ENCODE results near the gene SPATA32. TPM values are rescaled to one million over a fixed set of nuclear protein-coding genes. Genes with fewer than 3 reads are reported as not detected.
A peak's percentile ranks its signal among the peaks of the same experiment; 100 is the strongest.

The SPATA32 gene
- total RNA-seq, 2 experiments from 2014 or later: 0.20 to 0.27 TPM

DNA sequence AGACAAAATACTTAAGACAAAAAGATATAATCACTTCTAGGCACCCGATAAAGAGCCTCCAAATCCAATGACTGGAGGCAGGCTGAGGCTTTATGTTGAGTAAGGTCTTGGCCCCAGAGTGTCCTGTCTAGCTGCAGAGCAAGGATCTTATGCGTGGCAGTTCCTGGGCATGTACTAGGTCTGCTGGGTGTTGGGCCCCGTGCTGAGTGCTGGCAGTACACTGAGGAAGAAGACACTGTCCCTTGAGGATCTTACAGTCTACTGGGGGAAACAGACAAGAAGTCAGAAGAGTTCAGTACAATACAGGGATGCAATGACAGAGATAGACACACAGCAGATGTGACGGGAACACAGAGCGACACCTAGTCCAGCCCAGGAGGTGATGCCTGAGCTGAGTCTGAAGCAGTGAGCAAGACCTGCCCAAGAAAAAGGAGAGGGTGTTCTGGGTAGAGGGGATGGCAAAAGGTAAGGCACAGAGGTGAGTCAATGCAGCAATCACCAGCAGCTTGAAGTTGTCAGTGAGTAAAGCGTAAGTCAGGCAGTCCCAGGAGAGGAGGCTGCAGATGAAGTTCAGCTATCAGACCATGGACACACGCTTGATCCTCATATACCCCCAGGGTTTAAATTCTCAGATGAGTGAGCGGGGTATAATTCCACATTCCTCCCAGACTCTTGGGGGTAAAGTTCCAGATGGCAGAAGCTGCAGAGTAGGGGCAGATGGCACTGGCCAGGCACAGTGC lies 36.8 kb upstream of the SPATA32 start:
- DNase-seq (no peak), ATAC-seq (ENCODE audit: poor library complexity) (no peak)
- Mint-ChIP-seq H3K27me3 (no peaks in the 10 kb centered on the region), H3K4me3 (no peak overlapping the region), H3K27ac (peak overlapping the region; percentile 53), H3K4me1 (ENCODE audit: low read depth) (peaks cover 80% of the 10 kb centered on the region), H3K36me3 (ENCODE audit: low read depth) (peaks cover 31% of the 10 kb centered on the region), H3K9me3 (no peaks in the 10 kb centered on the region)
- POLR2A ChIA-PET: no interaction called here
- intact Hi-C loops (cut with DNase I, micrococcal nuclease): no loop called here
- Histone ChIP-seq H3K36me3 (ENCODE audit: insufficient read depth, low read length) (peaks cover 24% of the 10 kb centered on the region), H3K4me3 (ENCODE audit: low read length) (no peak overlapping the region), H3K27me3 (ENCODE audit: control insufficient read depth in 1 of 2, insufficient read depth in 2 of 2, low read length in 2 of 2) (no peaks in the 10 kb centered on the region), H3K4me1 (ENCODE audit: insufficient read depth, low read length) (peaks cover 82% of the 10 kb centered on the region), H3K27ac (ENCODE audit: low read depth in 1 of 2, low read length in 2 of 2) (no peak overlapping the region), H3K9me3 (ENCODE audit: control insufficient read depth in 1 of 2, insufficient read depth in 1 of 2, low read length in 2 of 2) (no peaks in the 10 kb centered on the region)
- TF ChIP-seq, protein P1, sequence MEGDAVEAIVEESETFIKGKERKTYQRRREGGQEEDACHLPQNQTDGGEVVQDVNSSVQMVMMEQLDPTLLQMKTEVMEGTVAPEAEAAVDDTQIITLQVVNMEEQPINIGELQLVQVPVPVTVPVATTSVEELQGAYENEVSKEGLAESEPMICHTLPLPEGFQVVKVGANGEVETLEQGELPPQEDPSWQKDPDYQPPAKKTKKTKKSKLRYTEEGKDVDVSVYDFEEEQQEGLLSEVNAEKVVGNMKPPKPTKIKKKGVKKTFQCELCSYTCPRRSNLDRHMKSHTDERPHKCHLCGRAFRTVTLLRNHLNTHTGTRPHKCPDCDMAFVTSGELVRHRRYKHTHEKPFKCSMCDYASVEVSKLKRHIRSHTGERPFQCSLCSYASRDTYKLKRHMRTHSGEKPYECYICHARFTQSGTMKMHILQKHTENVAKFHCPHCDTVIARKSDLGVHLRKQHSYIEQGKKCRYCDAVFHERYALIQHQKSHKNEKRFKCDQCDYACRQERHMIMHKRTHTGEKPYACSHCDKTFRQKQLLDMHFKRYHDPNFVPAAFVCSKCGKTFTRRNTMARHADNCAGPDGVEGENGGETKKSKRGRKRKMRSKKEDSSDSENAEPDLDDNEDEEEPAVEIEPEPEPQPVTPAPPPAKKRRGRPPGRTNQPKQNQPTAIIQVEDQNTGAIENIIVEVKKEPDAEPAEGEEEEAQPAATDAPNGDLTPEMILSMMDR (IDR thresholded peaks at IDR 0.05): no peak
- CTCF ChIA-PET: interaction anchor here (0.8 to 1.5 kb wide), 3 partner anchors 12 to 21 kb away, joined by 3 to 4 read pairs (median 3); no protein-coding TSS in a partner anchor

DNA sequence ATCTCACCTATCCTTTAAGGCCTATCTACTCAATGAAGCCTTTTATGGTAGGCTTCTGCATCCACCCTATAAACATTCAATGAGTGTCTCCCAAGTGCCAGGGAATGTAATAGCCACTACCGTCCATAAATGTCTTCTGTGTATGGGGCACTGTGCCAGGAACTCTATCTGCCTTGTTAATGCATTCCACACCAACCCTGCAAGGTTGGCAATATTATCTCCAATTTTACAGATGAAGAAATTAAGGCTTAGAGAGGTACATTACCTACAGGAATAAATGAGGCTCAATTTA lies 34.9 kb upstream of the SPATA32 start:
- peaks cover 80% of the 10 kb centered on the region for H3K4me1 Mint-ChIP-seq (ENCODE audit: low read depth)
- DNase-seq: no peak
- peaks cover 81% of the 10 kb centered on the region for H3K4me1 ChIP-seq (ENCODE audit: insufficient read depth, low read length)
- CTCF ChIA-PET: no interaction called here
- H3K27ac Mint-ChIP-seq: peak overlapping the region; percentile 63
- no peak for ATAC-seq (ENCODE audit: poor library complexity)
- H3K9me3 ChIP-seq (ENCODE audit: control insufficient read depth in 1 of 2, insufficient read depth in 1 of 2, low read length in 2 of 2): no peaks in the 10 kb centered on the region
- TF ChIP-seq, protein P1 (IDR thresholded peaks at IDR 0.05): no peak
- intact Hi-C loops (cut with DNase I, micrococcal nuclease): loop anchor here in 1 of 2 experiments (2.0 kb wide), 1 partner anchor 18 kb away; no protein-coding TSS in a partner anchor
- no peaks in the 10 kb centered on the region for H3K27me3 ChIP-seq (ENCODE audit: control insufficient read depth in 1 of 2, insufficient read depth in 2 of 2, low read length in 2 of 2)
- H3K36me3 ChIP-seq (ENCODE audit: insufficient read depth, low read length): peaks cover 31% of the 10 kb centered on the region
- H3K9me3 Mint-ChIP-seq: no peaks in the 10 kb centered on the region
- no peak overlapping the region for H3K4me3 Mint-ChIP-seq
- H3K27me3 Mint-ChIP-seq: no peaks in the 10 kb centered on the region
- no peak overlapping the region for H3K4me3 ChIP-seq (ENCODE audit: low read length)
- peaks cover 33% of the 10 kb centered on the region for H3K36me3 Mint-ChIP-seq (ENCODE audit: low read depth)
- H3K27ac ChIP-seq (ENCODE audit: low read depth in 1 of 2, low read length in 2 of 2): no peak overlapping the region
- POLR2A ChIA-PET: interaction anchor here (1.4 kb wide), 1 partner anchor 19 kb away, joined by 3 read pairs; no protein-coding TSS in a partner anchor

DNA sequence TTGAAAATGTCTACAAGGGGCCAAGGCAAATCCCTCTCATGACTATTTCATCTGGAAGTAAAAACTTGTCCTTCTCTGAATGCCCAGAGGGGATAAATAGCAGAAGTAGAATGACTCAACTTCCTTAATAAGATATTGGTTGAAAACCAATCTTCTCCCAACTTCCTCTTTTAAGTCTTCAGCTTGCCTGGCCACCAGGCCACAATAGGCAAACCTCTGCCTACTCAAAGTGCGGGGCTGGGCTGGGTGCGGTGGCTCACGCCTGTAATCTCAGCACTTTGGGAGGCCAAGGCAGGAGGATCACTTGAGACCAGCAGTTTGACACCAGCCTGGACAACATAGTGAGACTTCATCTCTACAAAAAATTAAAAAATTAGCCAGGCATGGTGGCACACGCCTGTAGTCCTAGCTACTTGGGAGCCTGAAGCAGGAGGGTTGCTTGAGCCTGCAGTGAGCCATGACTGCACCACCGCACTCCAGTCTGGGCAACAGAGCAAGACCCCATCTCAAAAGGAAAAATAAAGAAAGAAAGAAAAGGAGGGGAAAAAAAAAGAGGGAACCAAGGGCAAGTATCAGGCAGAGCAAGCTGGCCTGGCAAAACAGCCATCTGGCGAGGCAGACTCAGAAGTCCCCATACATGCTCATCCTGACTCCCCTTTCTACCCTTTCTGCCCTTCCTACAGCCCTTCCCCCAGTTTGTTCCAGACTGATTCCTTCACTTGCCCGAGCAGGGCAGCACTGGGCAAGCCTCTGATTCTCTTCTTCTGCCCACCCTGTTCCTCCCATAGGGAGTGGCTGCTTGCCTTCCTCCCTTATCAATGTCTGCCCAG lies 34.3 kb upstream of the SPATA32 start:
- Mint-ChIP-seq H3K36me3 (ENCODE audit: low read depth) (peaks cover 39% of the 10 kb centered on the region), H3K4me1 (ENCODE audit: low read depth) (peaks cover 83% of the 10 kb centered on the region), H3K4me3 (peak overlapping the region; percentile 25), H3K27me3 (no peaks in the 10 kb centered on the region), H3K27ac (peak overlapping the region; percentile 63), H3K9me3 (no peaks in the 10 kb centered on the region)
- Histone ChIP-seq H3K27ac (ENCODE audit: low read depth in 1 of 2, low read length in 2 of 2) (no peak overlapping the region), H3K36me3 (ENCODE audit: insufficient read depth, low read length) (peaks cover 33% of the 10 kb centered on the region), H3K4me1 (ENCODE audit: insufficient read depth, low read length) (peaks cover 79% of the 10 kb centered on the region), H3K27me3 (ENCODE audit: control insufficient read depth in 1 of 2, insufficient read depth in 2 of 2, low read length in 2 of 2) (no peaks in the 10 kb centered on the region), H3K9me3 (ENCODE audit: control insufficient read depth in 1 of 2, insufficient read depth in 1 of 2, low read length in 2 of 2) (no peaks in the 10 kb centered on the region), H3K4me3 (ENCODE audit: low read length) (no peak overlapping the region)
- ChIA-PET CTCF (interaction anchor here (1.3 to 3.0 kb wide), 3 partner anchors 12 to 161 kb away, joined by 3 to 12 read pairs (median 4); partner anchors contain the start of genes ACBD4 and MAP3K14), POLR2A (interaction anchor here (1.0 to 1.4 kb wide), 2 partner anchors 15 to 19 kb away, joined by 3 to 5 read pairs; no protein-coding TSS in a partner anchor)
- peak in 4 of 14 experiments; percentile 21 to 60 (median 40) for DNase-seq
- intact Hi-C loops (cut with DNase I, micrococcal nuclease): loop anchor here in 1 of 2 experiments (2.0 kb wide), 1 partner anchor 19 kb away; no protein-coding TSS in a partner anchor
- no peak for ATAC-seq (ENCODE audit: poor library complexity)
- TF ChIP-seq, protein P1 (IDR thresholded peaks at IDR 0.05): no peak

Data from CD4-positive, alpha-beta T cell (primary cell).